ENCODE results near the gene SPRY1. TPM values are rescaled to one million over a fixed set of nuclear protein-coding genes. Genes with fewer than 3 reads are reported as not detected.

SPRY1 gene
- total RNA-seq, 2 experiments from 2014 or later = 0.13 to 0.79 TPM

- BruUV-seq (replicated peaks) = no TSS peak
- POLR2A ChIA-PET = no interaction called here
Observed at GRCh38 chr4:123402121-123402465, 5.5 kb downstream of the SPRY1 start.

GRCh38 chr4:123403080-123403604, 6.5 kb downstream of the SPRY1 start:
- Histone ChIP-seq H2AFZ (ENCODE audit: low read length) (no peak overlapping the region), H3K4me1 (ENCODE audit: insufficient read depth, low read length, poor library complexity, severe bottlenecking) (peaks cover 18% of the 10 kb centered on the region), H4K20me1 (ENCODE audit: insufficient read depth, low read length) (no peaks in the 10 kb centered on the region), H3K9me2 (ENCODE audit: insufficient read depth, low read length) (no peaks in the 10 kb centered on the region), H3K27ac (ENCODE audit: low read depth, low read length, poor library complexity, severe bottlenecking) (no peak overlapping the region), H3K9me3 (ENCODE audit: low read length) (no peaks in the 10 kb centered on the region), H3K79me2 (ENCODE audit: insufficient read depth, low read depth, low read length) (no peaks in the 10 kb centered on the region), H3K4me2 (ENCODE audit: low read length) (no peak overlapping the region), H3K4me3 (ENCODE audit: low read depth, low read length, poor library complexity, severe bottlenecking) (no peak overlapping the region), H3K36me3 (ENCODE audit: insufficient read depth, low read length) (no peaks in the 10 kb centered on the region)
- ChIA-PET POLR2A (interaction anchor here (0.6 kb wide), 2 partner anchors 19 to 25 kb away, joined by 3 to 5 read pairs; no protein-coding TSS in a partner anchor), CTCF (ENCODE audit: unreplicated experiment) (no interaction called here)
- intact Hi-C loops (cut with micrococcal nuclease; ENCODE audit: unreplicated experiment) = no loop called here
- BruUV-seq (replicated peaks) = no TSS peak
- DNase-seq (ENCODE audit: low spot score) = no peak
- no peak for TF ChIP-seq CTCF (conservative IDR thresholded peaks at IDR 0.05; ENCODE audit: low read length)
- TF ChIP-seq EZH2phosphoT487 (IDR thresholded peaks at IDR 0.05; ENCODE audit: borderline replicate concordance, low read depth, low read length) = no peak

More at GRCh38 chr4:123402121-123402465, 5.5 kb downstream of the SPRY1 start:
- TF ChIP-seq EZH2phosphoT487 (IDR thresholded peaks at IDR 0.05; ENCODE audit: borderline replicate concordance, low read depth, low read length) (no peak), CTCF (conservative IDR thresholded peaks at IDR 0.05; ENCODE audit: low read length) (no peak)
- Histone ChIP-seq H2AFZ (ENCODE audit: low read length) (no peak overlapping the region), H3K9me3 (ENCODE audit: low read length) (no peaks in the 10 kb centered on the region), H4K20me1 (ENCODE audit: insufficient read depth, low read length) (no peaks in the 10 kb centered on the region), H3K4me2 (ENCODE audit: low read length) (no peak overlapping the region), H3K4me1 (ENCODE audit: insufficient read depth, low read length, poor library complexity, severe bottlenecking) (peaks cover 27% of the 10 kb centered on the region), H3K79me2 (ENCODE audit: insufficient read depth, low read depth, low read length) (no peaks in the 10 kb centered on the region), H3K36me3 (ENCODE audit: insufficient read depth, low read length) (no peaks in the 10 kb centered on the region), H3K9me2 (ENCODE audit: insufficient read depth, low read length) (no peaks in the 10 kb centered on the region), H3K4me3 (ENCODE audit: low read depth, low read length, poor library complexity, severe bottlenecking) (no peak overlapping the region), H3K27ac (ENCODE audit: low read depth, low read length, poor library complexity, severe bottlenecking) (no peak overlapping the region)
- DNase-seq (ENCODE audit: low spot score) = no peak
- intact Hi-C loops (cut with micrococcal nuclease; ENCODE audit: unreplicated experiment) = no loop called here
- CTCF ChIA-PET (ENCODE audit: unreplicated experiment) = no interaction called here

GRCh38 chr4:123404533-123404932, 7.9 kb downstream of the SPRY1 start:
- CTCF ChIA-PET (ENCODE audit: unreplicated experiment) = no interaction called here
- intact Hi-C loops (cut with micrococcal nuclease; ENCODE audit: unreplicated experiment) = no loop called here
- TF ChIP-seq CTCF (conservative IDR thresholded peaks at IDR 0.05; ENCODE audit: low read length) = no peak
- no peak for TF ChIP-seq EZH2phosphoT487 (IDR thresholded peaks at IDR 0.05; ENCODE audit: borderline replicate concordance, low read depth, low read length)

More at GRCh38 chr4:123404533-123404932, 7.9 kb downstream of the SPRY1 start:
- Histone ChIP-seq H3K4me1 (ENCODE audit: insufficient read depth, low read length, poor library complexity, severe bottlenecking) (peaks cover 8% of the 10 kb centered on the region), H3K79me2 (ENCODE audit: insufficient read depth, low read depth, low read length) (no peaks in the 10 kb centered on the region), H4K20me1 (ENCODE audit: insufficient read depth, low read length) (no peaks in the 10 kb centered on the region), H3K36me3 (ENCODE audit: insufficient read depth, low read length) (no peaks in the 10 kb centered on the region), H2AFZ (ENCODE audit: low read length) (no peak overlapping the region), H3K9me2 (ENCODE audit: insufficient read depth, low read length) (no peaks in the 10 kb centered on the region), H3K4me2 (ENCODE audit: low read length) (no peak overlapping the region), H3K4me3 (ENCODE audit: low read depth, low read length, poor library complexity, severe bottlenecking) (no peak overlapping the region), H3K27ac (ENCODE audit: low read depth, low read length, poor library complexity, severe bottlenecking) (no peak overlapping the region), H3K9me3 (ENCODE audit: low read length) (no peaks in the 10 kb centered on the region)
- POLR2A ChIA-PET = interaction anchor here (0.7 kb wide), 1 partner anchor 33 kb away, joined by 4 read pairs; no protein-coding TSS in a partner anchor
- no peak for DNase-seq (ENCODE audit: low spot score)
- no TSS peak for BruUV-seq (replicated peaks)

All from OCI-LY7 (cell line).